T-helper 1 cell treated with Interleukin-12 subunit alpha and Interleukin-12 subunit beta and Interleukin-4 antibody, amounts not matched to agents 30 μg/mL and 1 μg/mL, for 36 hours (primary cell): ENCODE data around the gene FMOD.
A peak's percentile ranks its signal among the peaks of the same experiment; 100 is the strongest.
"Not testable (repeated sequence)": the region's sequence is repeated elsewhere in the genome, so short reads cannot be mapped to it uniquely, and the experiment has no call there.

Experiments used
- H3K27ac Mint-ChIP-seq: one replicate; pipeline ENCODE4 v1.8.0; 2021; ENCODE audit warnings: mild to moderate bottlenecking, mixed read lengths
- H3K27me3 Mint-ChIP-seq: one replicate; pipeline ENCODE4 v1.8.0; 2021; ENCODE audit warnings: low read depth, mixed read lengths
- H3K36me3 Mint-ChIP-seq: one replicate; pipeline ENCODE4 v1.8.0; 2021; ENCODE audit warnings: low read depth, mixed read lengths
- H3K4me1 Mint-ChIP-seq: one replicate; pipeline ENCODE4 v1.8.0; 2021; ENCODE audit warnings: low read depth, mixed read lengths
- H3K4me3 Mint-ChIP-seq: one replicate; pipeline ENCODE4 v1.8.0; 2021; ENCODE audit warnings: mild to moderate bottlenecking, moderate library complexity, mixed read lengths
- H3K9me3 Mint-ChIP-seq: one replicate; pipeline ENCODE4 v1.8.0; 2021; ENCODE audit warnings: mixed read lengths

FMOD gene

GRCh38 chr1:203308923-203309331 is 42.0 kb downstream of the FMOD start:
- Mint-ChIP-seq H3K27ac (peak overlapping the region; percentile 69), H3K9me3 (no peaks in the 10 kb centered on the region), H3K36me3 (peaks cover 55% of the 10 kb centered on the region), H3K27me3 (no peaks in the 10 kb centered on the region), H3K4me1 (peaks cover 42% of the 10 kb centered on the region), H3K4me3 (peak overlapping the region; percentile 97)

DNA sequence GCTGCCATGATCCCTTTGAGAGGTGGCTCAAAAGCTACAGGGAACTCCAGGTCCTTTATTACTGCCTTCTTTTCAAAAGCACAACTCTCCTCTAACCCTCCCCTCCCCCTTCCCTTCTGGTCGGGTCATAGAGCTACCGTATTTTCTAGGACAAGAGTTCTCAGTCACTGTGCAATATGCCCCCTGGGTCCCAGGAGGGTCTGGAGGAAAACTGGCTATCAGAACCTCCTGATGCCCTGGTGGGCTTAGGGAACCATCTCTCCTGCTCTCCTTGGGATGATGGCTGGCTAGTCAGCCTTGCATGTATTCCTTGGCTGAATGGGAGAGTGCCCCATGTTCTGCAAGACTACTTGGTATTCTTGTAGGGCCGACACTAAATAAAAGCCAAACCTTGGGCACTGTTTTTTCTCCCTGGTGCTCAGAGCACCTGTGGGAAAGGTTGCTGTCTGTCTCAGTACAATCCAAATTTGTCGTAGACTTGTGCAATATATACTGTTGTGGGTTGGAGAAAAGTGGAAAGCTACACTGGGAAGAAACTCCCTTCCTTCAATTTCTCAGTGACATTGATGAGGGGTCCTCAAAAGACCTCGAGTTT is 42.5 kb downstream of the FMOD start:
- Mint-ChIP-seq H3K4me3 (peak overlapping the region; percentile 97), H3K4me1 (peaks cover 47% of the 10 kb centered on the region), H3K27me3 (no peaks in the 10 kb centered on the region), H3K27ac (peak overlapping the region; percentile 91), H3K9me3 (no peaks in the 10 kb centered on the region), H3K36me3 (peaks cover 51% of the 10 kb centered on the region)

DNA sequence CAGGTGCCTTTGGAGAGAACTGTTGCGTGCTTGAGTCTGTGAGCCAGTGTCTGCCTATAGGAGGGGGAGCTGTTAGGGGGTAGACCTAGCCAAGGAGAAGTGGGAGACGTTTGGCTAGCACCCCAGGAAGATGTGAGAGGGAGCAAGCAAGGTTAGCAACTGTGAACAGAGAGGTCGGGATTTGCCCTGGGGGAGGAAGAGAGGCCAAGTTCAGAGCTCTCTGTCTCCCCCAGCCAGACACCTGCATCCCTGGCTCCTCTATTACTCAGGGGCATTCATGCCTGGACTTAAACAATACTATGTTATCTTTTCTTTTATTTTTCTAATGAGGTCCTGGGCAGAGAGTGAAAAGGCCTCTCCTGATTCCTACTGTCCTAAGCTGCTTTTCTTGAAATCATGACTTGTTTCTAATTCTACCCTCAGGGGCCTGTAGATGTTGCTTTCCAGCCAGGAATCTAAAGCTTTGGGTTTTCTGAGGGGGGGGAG is 43.2 kb downstream of the FMOD start:
- peaks cover 53% of the 10 kb centered on the region for H3K4me1 Mint-ChIP-seq
- H3K27me3 Mint-ChIP-seq = no peaks in the 10 kb centered on the region
- H3K4me3 Mint-ChIP-seq = peak overlapping the region; percentile 97
- peak overlapping the region; percentile 91 for H3K27ac Mint-ChIP-seq
- peaks cover 51% of the 10 kb centered on the region for H3K36me3 Mint-ChIP-seq
- H3K9me3 Mint-ChIP-seq = no peaks in the 10 kb centered on the region

DNA sequence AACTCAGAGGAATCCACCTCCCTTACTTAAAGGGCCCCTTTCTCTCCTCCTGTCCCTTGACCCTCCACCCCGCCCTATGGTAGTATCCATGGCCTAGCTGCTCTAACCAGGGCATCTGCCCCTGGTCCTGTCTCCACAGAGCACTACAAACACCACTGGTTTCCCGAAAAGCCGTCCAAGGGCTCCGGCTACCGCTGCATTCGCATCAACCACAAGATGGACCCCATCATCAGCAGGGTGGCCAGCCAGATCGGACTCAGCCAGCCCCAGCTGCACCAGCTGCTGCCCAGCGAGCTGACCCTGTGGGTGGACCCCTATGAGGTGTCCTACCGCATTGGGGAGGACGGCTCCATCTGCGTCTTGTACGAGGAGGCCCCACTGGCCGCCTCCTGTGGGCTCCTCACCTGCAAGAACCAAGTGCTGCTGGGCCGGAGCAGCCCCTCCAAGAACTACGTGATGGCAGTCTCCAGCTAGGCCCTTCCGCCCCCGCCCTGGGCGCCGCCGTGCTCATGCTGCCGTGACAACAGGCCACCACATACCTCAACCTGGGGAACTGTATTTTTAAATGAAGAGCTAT is 43.9 kb downstream of the FMOD start:
- H3K27me3 Mint-ChIP-seq = no peaks in the 10 kb centered on the region
- H3K36me3 Mint-ChIP-seq = peaks cover 51% of the 10 kb centered on the region
- H3K4me1 Mint-ChIP-seq = peaks cover 56% of the 10 kb centered on the region
- peak overlapping the region; percentile 97 for H3K4me3 Mint-ChIP-seq
- H3K27ac Mint-ChIP-seq = peak overlapping the region; percentile 91
- no peaks in the 10 kb centered on the region for H3K9me3 Mint-ChIP-seq

- peak overlapping the region; percentile 97 for H3K4me3 Mint-ChIP-seq
- H3K27ac Mint-ChIP-seq = peak overlapping the region; percentile 91
- no peaks in the 10 kb centered on the region for H3K9me3 Mint-ChIP-seq
- H3K27me3 Mint-ChIP-seq = no peaks in the 10 kb centered on the region
- peaks cover 56% of the 10 kb centered on the region for H3K4me1 Mint-ChIP-seq
- H3K36me3 Mint-ChIP-seq = peaks cover 51% of the 10 kb centered on the region
Measured at GRCh38 chr1:203306089-203306964, 44.6 kb downstream of the FMOD start.

DNA sequence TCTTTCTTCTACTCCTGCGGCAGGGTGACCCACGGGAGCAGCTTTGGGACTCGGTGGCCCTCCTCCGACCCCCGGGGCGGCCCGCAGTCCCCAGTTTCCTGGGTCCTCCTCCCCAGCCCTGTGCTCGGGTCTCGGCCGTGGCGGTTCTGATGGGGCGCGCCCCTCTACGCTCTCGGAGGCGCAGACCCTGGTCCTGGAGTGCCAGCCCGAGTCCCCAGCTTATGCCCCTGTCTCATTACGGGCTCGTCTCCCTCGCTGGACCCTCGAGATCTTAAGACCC is 45.2 kb downstream of the FMOD start:
- no peaks in the 10 kb centered on the region for H3K27me3 Mint-ChIP-seq
- H3K4me3 Mint-ChIP-seq = peak overlapping the region; percentile 97
- H3K9me3 Mint-ChIP-seq = no peaks in the 10 kb centered on the region
- H3K4me1 Mint-ChIP-seq = peaks cover 56% of the 10 kb centered on the region
- H3K27ac Mint-ChIP-seq = peak overlapping the region; percentile 91
- peaks cover 48% of the 10 kb centered on the region for H3K36me3 Mint-ChIP-seq

GRCh38 chr1:203304919-203305808 is 45.8 kb downstream of the FMOD start, which contains the start of gene BTG2:
Gene BTG2, plus strand, starts transcription at chr1:203305519. Its CDS starts 88 bp downstream, at chr1:203305607.
- Mint-ChIP-seq H3K36me3 (peaks cover 46% of the 10 kb centered on the region), H3K9me3 (no peaks in the 10 kb centered on the region), H3K27ac (peak within 1 kb of the TSS; percentile 95), H3K27me3 (no peaks in the 10 kb centered on the region), H3K4me3 (peak within 1 kb of the TSS; percentile 97), H3K4me1 (peaks cover 62% of the 10 kb centered on the region)

- peak overlapping the region; percentile 82 for H3K4me3 Mint-ChIP-seq
- no peaks in the 10 kb centered on the region for H3K9me3 Mint-ChIP-seq
- peaks cover 57% of the 10 kb centered on the region for H3K4me1 Mint-ChIP-seq
- peaks cover 39% of the 10 kb centered on the region for H3K36me3 Mint-ChIP-seq
- H3K27me3 Mint-ChIP-seq = no peaks in the 10 kb centered on the region
- peak overlapping the region; percentile 95 for H3K27ac Mint-ChIP-seq
Measured at GRCh38 chr1:203304391-203304918, 46.5 kb downstream of the FMOD start.

DNA sequence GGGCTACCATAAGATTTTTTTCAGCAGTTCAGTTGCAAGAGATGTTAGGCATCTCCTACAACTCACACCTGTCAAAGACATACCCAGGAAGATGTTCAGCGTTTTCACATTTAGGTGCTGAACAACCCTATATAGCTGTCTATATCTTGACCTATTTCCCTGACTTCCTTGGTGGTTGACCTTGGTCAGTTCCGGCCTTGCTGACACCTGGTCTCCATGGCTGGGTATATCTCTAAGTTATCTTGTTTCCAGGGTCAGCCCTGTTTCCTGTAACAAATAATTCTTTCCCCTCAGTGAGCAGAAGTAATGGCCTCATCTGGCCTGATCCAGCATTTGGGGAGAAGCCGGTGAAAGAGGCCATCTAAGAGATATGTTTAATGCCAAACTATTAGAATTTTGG is 48.0 kb downstream of the FMOD start:
- Mint-ChIP-seq H3K36me3 (peaks cover 24% of the 10 kb centered on the region), H3K27me3 (no peaks in the 10 kb centered on the region), H3K27ac (no peak overlapping the region), H3K4me1 (peaks cover 50% of the 10 kb centered on the region), H3K4me3 (no peak overlapping the region), H3K9me3 (no peaks in the 10 kb centered on the region)

DNA sequence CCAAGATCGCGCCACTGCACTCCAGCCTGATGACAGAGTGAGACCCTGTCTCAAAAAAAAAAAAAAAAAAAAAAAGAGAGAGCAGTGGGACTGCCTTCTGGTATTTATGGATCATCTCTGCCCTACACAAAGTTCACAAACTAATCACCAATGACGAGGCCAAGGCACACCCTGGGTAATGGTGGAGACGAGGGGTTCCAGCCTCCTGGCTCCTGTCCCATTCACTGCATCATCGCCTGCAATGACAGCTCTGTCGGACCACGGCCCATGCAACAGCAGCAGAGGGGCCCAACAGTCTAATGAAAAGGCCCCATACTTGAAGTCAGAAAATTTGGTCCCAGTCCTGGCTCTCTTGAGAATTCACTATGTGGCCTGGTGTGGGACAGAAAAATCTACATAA is 48.5 kb downstream of the FMOD start:
- Mint-ChIP-seq H3K4me3 (no peak overlapping the region), H3K4me1 (peaks cover 46% of the 10 kb centered on the region), H3K9me3 (no peaks in the 10 kb centered on the region), H3K36me3 (peaks cover 19% of the 10 kb centered on the region), H3K27me3 (no peaks in the 10 kb centered on the region), H3K27ac (no peak overlapping the region)

DNA sequence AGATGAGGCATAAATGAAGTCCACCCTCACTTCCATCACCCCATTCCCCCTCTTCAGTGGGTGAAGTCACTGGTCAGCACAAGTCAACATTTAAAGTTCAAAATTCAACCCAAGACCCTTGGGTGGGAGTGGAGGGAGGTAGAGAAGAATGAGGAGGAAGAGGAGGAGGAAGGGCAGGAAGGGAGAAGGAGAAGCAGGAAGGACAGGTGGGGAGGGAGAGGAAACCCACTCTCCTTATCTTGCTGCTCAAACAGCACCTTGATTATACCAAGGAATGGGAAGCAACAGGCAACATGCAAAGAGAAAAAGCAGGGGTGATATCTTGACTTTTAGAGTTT is 49.6 kb downstream of the FMOD start:
- Mint-ChIP-seq H3K4me3 (no peak overlapping the region), H3K4me1 (peaks cover 45% of the 10 kb centered on the region), H3K27ac (no peak overlapping the region), H3K36me3 (peaks cover 8% of the 10 kb centered on the region), H3K9me3 (no peaks in the 10 kb centered on the region), H3K27me3 (no peaks in the 10 kb centered on the region)

- H3K4me3 Mint-ChIP-seq = no peak overlapping the region
Measured at GRCh38 chr1:203300441-203301330, 50.2 kb downstream of the FMOD start.

DNA sequence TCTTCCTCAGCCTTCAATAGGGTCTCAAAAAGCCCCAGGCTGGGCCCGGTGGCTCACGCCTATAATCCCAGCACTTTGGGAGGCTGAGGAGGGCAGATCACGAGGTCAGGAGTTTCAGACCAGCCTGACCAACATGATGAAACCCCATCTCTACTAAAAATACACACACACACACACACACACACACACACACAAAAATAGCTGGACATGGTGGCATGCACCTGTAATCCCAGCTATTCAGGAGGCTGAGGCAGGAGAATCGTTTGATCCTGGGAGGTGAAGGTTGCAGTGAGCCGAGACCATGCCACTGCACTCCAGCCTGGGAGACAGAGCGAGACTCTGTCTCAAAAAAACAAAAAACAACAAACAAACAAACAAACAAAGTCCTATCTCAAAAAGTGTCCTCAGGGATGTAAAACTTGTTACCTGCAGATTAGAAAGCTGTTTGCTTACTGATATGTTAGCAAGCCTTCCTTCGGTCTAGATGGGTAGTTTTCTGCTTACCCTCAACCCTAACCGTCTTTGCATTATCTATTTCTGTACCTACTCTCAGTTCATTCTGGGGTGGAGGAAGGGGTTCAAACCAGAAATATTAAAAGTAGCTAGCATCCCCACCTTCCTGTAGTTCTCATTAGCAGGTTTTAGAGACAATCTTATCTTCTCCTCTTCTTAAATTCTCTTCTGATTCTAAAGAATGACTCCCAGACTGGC is 51.0 kb downstream of the FMOD start:
- not testable (repeated sequence) for H3K36me3 Mint-ChIP-seq, H3K27ac Mint-ChIP-seq, H3K4me3 Mint-ChIP-seq, H3K27me3 Mint-ChIP-seq, H3K9me3 Mint-ChIP-seq
- H3K4me1 Mint-ChIP-seq = peaks cover 52% of the 10 kb centered on the region

More at GRCh38 chr1:203300441-203301330, 50.2 kb downstream of the FMOD start:
- peaks cover 47% of the 10 kb centered on the region for H3K4me1 Mint-ChIP-seq
- H3K27me3 Mint-ChIP-seq = no peaks in the 10 kb centered on the region
- peaks cover 3% of the 10 kb centered on the region for H3K36me3 Mint-ChIP-seq
- H3K9me3 Mint-ChIP-seq = no peaks in the 10 kb centered on the region
- H3K27ac Mint-ChIP-seq = peak overlapping the region; percentile 12
